OCI-LY3 (cell line): ENCODE data around the gene COX6B2.

ENCODE experiments used
- H2AFZ ChIP-seq: fragments of 200-600, 300-600 bp; shearing (Covaris generic); 2 replicates; pipeline ENCODE4 v1.6.0; 2014; ENCODE audit warnings: antibody characterized with exemption, low read depth, low read length
- H3K27ac ChIP-seq: fragments of 200-600, 300-600 bp; sonication (generic); 2 replicates; pipeline ENCODE4 v1.5.1; 2014; ENCODE audit warnings: mild to moderate bottlenecking, low read length, moderate library complexity, mixed read lengths
- H3K27me3 ChIP-seq: fragments of 200-600, 300-600 bp; sonication (generic); 2 replicates; pipeline ENCODE4 v1.6.1; 2014; ENCODE audit warnings: low read depth, low read length, mixed read lengths
- H3K36me3 ChIP-seq: fragments of 200-600, 300-600 bp; sonication (generic); replicated peaks from 2 replicates; pipeline ENCODE3; 2014; ENCODE audit warnings: low read depth, low read length, mixed read lengths
- H3K4me1 ChIP-seq: fragments of 300-600, 200-600 bp; sonication (generic); 2 replicates; pipeline ENCODE4 v1.6.1; 2014; ENCODE audit warnings: low read length, mixed read lengths
- H3K4me2 ChIP-seq: fragments of 200-600, 300-600 bp; sonication (generic); 2 replicates; pipeline ENCODE4 v1.6.1; 2014; ENCODE audit warnings: low read length, mixed read lengths
- H3K4me3 ChIP-seq: fragments of 300-600, 200-600 bp; sonication (generic); 2 replicates; pipeline ENCODE4 v1.5.1; 2014; ENCODE audit warnings: antibody characterized with exemption, mild to moderate bottlenecking, low read length, moderate library complexity
- H3K79me2 ChIP-seq: fragments of 300-600, 200-600 bp; shearing (Covaris generic); 2 replicates; pipeline ENCODE4 v1.6.1; 2014; ENCODE audit warnings: mild to moderate bottlenecking, low read length, mixed read lengths
- H3K9ac ChIP-seq: fragments of 300-600, 200-600 bp; shearing (Covaris generic); 2 replicates; pipeline ENCODE4 v1.6.0; 2014; ENCODE audit warnings: mild to moderate bottlenecking, low read length, moderate library complexity
- H3K9me3 ChIP-seq: fragments of 200-600, 300-600 bp; shearing (Covaris generic); 2 replicates; pipeline ENCODE4 v1.6.1; 2014; ENCODE audit warnings: low read length, mixed read lengths; ENCODE audit not compliant: insufficient read depth
- H4K20me1 ChIP-seq: fragments of 200-600, 300-600 bp; sonication (generic); 2 replicates; pipeline ENCODE4 v1.6.1; 2016; ENCODE audit warnings: low read length, mixed read lengths; ENCODE audit not compliant: insufficient read depth
- EZH2phosphoT487 ChIP-seq: fragments of 200-600 bp; shearing (Covaris generic); IDR thresholded peaks from 2 replicates; pipeline ENCODE4 v1.6.1; 2018; ENCODE audit warnings: antibody characterized with exemption, mixed run types, low read depth
- TF ChIP-seq, protein P1 (sequence below): fragments of 200-600, 300-600 bp; sonication (generic); IDR thresholded peaks from 2 replicates; pipeline ENCODE4 v1.5.1; 2014; ENCODE audit warnings: antibody characterized with exemption, low read length, low read depth

Gene COX6B2

DNA sequence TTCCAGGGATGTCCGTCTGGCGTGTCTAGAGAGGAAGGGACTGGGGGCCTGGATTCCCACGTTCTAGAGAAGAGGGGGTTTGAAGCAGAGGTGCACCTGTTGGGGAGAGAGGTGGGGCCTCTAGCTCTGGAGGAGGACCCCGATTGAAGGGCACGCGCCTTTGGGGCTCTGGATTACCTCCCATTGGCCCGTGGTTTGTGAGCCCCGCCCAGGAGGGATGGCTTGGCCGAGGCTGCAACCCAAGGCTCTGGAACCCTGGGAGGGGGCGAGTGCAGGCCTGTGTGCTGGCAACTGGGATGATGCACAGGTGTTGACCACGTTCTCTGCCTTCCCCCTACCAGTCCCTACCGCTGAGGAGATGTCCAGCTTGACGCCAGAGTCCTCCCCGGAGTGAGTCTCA lies 49.5 kb downstream of the COX6B2 start:
- Histone ChIP-seq H3K27me3 (no peaks in the 10 kb centered on the region), H3K4me2 (no peak overlapping the region), H3K27ac (no peak overlapping the region), H3K9me3 (no peaks in the 10 kb centered on the region), H3K4me3 (no peak overlapping the region), H3K79me2 (no peaks in the 10 kb centered on the region), H4K20me1 (no peaks in the 10 kb centered on the region), H3K4me1 (peaks cover 10% of the 10 kb centered on the region; the same call in 1 of the 2 replicates), H2AFZ (no peak overlapping the region), H3K9ac (no peak overlapping the region), H3K36me3 (no peaks in the 10 kb centered on the region)
- TF ChIP-seq EZH2phosphoT487: no peak
- TF ChIP-seq, protein P1, sequence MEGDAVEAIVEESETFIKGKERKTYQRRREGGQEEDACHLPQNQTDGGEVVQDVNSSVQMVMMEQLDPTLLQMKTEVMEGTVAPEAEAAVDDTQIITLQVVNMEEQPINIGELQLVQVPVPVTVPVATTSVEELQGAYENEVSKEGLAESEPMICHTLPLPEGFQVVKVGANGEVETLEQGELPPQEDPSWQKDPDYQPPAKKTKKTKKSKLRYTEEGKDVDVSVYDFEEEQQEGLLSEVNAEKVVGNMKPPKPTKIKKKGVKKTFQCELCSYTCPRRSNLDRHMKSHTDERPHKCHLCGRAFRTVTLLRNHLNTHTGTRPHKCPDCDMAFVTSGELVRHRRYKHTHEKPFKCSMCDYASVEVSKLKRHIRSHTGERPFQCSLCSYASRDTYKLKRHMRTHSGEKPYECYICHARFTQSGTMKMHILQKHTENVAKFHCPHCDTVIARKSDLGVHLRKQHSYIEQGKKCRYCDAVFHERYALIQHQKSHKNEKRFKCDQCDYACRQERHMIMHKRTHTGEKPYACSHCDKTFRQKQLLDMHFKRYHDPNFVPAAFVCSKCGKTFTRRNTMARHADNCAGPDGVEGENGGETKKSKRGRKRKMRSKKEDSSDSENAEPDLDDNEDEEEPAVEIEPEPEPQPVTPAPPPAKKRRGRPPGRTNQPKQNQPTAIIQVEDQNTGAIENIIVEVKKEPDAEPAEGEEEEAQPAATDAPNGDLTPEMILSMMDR: no peak

GRCh38 chr19:55304279-55304978 lies 50.1 kb downstream of the COX6B2 start:
- Histone ChIP-seq H3K4me3 (no peak overlapping the region), H3K27ac (no peak overlapping the region), H3K4me2 (no peak overlapping the region), H4K20me1 (no peaks in the 10 kb centered on the region), H3K79me2 (no peaks in the 10 kb centered on the region), H3K4me1 (peaks cover 10% of the 10 kb centered on the region; the same call in 1 of the 2 replicates), H3K9me3 (no peaks in the 10 kb centered on the region), H3K9ac (no peak overlapping the region), H3K27me3 (no peaks in the 10 kb centered on the region), H2AFZ (no peak overlapping the region), H3K36me3 (no peaks in the 10 kb centered on the region)
- TF ChIP-seq, protein P1: no peak
- no peak for TF ChIP-seq EZH2phosphoT487

DNA sequence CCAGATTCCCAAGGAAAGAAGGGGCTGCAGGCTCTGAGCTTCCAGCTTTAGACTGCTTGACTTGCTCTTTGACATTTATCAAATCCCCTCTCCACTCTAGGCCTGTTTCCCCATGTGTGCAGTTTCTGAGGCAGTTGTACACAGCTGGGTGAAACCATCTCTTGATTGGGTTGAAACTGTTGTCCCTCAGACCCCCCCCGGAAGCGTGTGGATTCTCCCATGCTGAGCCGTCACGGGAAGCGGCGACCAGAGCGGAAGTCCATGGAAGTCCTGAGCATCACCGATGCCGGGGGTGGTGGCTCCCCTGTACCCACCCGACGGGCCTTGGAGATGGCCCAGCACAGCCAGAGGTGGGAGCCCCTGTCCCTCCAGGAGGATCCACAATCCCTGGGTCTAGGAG lies 51.0 kb downstream of the COX6B2 start:
- TF ChIP-seq EZH2phosphoT487: no peak
- TF ChIP-seq, protein P1: no peak
- Histone ChIP-seq H3K9me3 (no peaks in the 10 kb centered on the region), H3K36me3 (no peaks in the 10 kb centered on the region)

DNA sequence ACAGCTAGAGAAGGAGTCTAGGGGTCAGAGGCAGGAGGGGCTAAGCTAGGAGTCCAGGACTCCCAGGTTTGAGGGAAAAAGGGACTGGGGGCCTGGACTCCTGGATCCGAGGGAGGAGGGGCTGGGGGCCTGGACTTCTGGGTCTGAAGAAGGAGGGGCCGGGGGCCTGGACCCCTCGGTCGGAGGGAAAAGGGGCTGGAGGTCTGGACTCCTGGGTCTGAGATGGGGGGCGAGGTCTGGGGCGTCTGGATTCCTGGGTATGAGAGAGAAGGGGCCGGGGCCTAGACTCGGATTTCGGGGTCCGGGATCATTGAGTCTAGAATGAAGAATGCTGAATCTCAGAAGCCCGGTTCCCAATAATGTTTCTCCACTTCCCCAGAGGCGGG lies 52.2 kb downstream of the COX6B2 start:
- peak overlapping the region; percentile 20; the same call in 1 of the 2 replicates for H3K27ac ChIP-seq
- H3K4me1 ChIP-seq: peaks cover 10% of the 10 kb centered on the region; the same call in 1 of the 2 replicates
- peak overlapping the region; percentile 70 for H3K9ac ChIP-seq
- peak overlapping the region; percentile 99 for H2AFZ ChIP-seq
- peaks cover 6% of the 10 kb centered on the region; the same call in 1 of the 2 replicates for H3K27me3 ChIP-seq
- H3K4me2 ChIP-seq: peak overlapping the region; percentile 86
- no peaks in the 10 kb centered on the region for H3K79me2 ChIP-seq
- no peaks in the 10 kb centered on the region for H3K36me3 ChIP-seq
- no peak for TF ChIP-seq EZH2phosphoT487
- TF ChIP-seq, protein P1: no peak
- H4K20me1 ChIP-seq: no peaks in the 10 kb centered on the region
- peak overlapping the region; percentile 85 for H3K4me3 ChIP-seq
- no peaks in the 10 kb centered on the region for H3K9me3 ChIP-seq

More for the DNA sequence above, 51.0 kb downstream of the COX6B2 start:
- no peak overlapping the region for H2AFZ ChIP-seq
- H3K9ac ChIP-seq: no peak overlapping the region
- H3K4me1 ChIP-seq: peaks cover 10% of the 10 kb centered on the region; the same call in 1 of the 2 replicates
- H3K4me2 ChIP-seq: no peak overlapping the region
- H3K27me3 ChIP-seq: peaks cover 3% of the 10 kb centered on the region; the same call in 1 of the 2 replicates
- H3K4me3 ChIP-seq: no peak overlapping the region
- H3K79me2 ChIP-seq: no peaks in the 10 kb centered on the region
- no peaks in the 10 kb centered on the region for H4K20me1 ChIP-seq
- no peak overlapping the region for H3K27ac ChIP-seq
